GM19193 (cell line): ENCODE measurements around the gene OSBPL10.

Experiments
- POLR2A ChIP-seq: IDR thresholded peaks from 4 replicates; pipeline ENCODE4 v1.6.1; 2011; ENCODE audit not compliant: insufficient read depth, insufficient read length; ENCODE audit errors: extremely low read depth

Gene OSBPL10

DNA sequence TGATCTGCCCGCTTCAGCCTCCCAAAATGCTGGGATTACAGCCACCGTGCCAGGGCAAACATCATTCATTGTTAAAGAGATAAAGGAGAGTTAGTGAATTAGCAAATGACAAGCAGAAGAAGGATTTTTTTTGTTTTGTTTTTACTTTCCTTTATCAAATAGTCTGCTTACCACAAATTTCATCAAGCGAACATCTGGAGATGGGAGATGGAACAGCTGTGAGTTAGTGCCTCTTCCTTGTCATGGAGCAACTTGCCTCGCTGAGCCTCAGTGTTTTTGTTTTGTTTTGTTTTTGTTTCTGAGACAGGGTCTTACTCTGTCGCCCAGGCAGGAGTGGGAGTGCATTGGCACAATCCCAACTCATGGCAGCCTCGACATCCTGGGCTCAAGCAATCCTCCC lies 16.4 kb upstream of the OSBPL10 start:
- no peak for TF ChIP-seq POLR2A

DNA sequence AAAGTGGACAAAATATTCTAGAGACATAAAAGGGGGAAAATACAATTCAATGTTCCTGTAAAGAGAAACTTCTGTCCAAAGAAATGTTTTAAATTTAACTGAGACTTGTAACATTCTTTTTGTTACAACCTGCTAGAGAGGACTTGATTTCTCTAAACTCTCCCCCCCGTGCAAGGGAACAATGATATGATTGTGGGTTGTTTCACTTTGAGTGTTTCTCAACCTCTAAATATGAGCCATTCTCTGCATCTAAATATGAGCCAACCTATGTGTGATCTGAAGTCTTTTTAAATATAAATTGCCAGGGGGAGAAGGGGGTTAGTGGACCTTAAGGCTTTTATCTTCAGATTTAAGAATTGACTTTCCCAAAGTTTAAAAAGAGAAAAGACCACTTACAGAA lies 15.1 kb upstream of the OSBPL10 start:
- TF ChIP-seq POLR2A, result no peak

DNA sequence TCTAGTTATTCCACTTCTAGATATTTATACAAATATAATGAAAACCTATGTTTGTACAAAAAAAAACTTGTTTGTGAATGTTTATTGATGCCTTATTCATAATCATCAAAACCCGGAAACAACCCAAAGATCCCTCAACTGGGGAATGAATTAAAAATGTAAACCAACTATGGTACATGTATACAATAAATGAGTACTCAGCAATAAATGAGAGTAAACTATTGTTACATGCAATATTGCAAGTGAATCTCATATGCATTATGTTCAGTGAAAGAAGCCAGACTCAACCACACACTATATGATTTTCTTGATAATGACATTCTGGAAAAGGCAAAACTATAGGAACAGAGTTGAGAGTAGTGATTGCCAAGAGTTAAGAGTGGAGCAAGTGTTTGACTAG lies 12.8 kb upstream of the OSBPL10 start:
- TF ChIP-seq POLR2A, result no peak

DNA sequence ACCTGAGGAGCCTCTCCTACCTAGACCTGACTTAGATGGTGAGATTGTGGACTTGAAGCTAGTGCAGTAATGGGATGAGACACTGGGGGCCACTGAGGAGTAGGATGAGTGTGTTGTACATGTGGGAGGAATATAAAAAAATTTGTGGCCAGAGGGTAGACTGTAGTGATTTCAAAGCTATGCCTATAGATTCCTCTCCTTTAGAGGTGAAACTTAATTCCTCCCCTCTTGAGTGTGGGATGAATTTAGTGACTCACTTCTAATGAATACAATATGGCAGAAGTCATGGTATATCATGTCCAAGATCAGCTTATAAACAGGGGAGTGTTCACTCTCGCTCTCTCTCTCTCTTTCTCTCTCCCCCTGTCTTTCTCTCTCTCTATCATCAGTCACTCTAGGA lies 7.2 kb upstream of the OSBPL10 start:
- TF ChIP-seq POLR2A, result no peak

- no peak for TF ChIP-seq POLR2A
Observed at GRCh38 chr3:31985831-31986230, 4.8 kb upstream of the OSBPL10 start.

DNA sequence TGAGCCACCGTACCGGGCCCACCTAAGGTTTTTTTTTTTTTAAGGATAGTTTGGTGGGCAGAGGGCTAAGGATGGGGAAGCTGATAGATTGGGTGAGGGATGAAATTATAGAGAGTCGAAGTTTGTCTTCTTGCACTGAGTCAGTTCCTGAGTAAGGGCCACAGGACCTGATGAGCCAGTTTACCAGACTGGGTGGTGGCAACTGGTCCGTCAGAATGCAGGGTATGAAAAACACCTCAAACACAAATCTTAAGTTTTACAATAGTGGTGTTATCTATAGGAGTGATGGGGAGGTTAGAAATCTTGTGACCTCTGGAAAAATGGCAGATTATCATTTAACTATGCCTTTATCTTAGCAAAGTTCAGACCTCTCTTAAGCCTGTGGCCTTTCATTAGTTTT lies 3.3 kb upstream of the OSBPL10 start:
- TF ChIP-seq POLR2A, result no peak

DNA sequence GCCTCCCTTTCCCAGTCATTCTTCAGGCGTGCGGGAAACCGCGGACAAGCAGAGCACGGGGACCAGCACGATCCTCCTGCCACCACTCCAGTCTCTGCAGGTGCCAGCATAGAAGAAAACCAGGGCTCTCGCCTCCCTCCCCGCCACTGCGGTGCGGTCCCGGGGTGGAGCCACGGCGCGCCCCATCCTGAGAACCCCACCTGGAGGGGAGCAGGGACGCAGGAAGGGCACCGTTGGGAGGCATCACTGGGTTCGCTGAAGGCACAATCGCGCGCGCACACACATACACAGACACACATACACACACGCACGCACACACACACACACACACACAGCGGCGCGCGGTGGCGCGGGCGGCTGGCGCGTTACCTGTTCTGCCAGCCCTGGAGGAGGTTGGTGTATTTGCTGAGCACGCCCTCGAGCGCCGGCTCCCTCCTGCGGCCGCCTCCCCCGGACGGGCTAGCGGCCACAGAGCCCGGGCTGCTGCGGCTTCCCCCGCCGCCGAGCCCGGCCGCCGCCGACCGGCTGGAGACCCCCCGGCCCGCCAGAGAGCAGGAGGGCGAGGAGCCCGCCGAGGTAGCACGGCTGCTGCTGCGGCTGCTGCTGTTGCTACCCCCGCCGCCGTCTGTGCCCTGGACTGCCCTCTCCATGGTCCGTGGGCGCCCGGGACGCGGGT lies 394 bp downstream of the OSBPL10 start:
- no peak for TF ChIP-seq POLR2A

DNA sequence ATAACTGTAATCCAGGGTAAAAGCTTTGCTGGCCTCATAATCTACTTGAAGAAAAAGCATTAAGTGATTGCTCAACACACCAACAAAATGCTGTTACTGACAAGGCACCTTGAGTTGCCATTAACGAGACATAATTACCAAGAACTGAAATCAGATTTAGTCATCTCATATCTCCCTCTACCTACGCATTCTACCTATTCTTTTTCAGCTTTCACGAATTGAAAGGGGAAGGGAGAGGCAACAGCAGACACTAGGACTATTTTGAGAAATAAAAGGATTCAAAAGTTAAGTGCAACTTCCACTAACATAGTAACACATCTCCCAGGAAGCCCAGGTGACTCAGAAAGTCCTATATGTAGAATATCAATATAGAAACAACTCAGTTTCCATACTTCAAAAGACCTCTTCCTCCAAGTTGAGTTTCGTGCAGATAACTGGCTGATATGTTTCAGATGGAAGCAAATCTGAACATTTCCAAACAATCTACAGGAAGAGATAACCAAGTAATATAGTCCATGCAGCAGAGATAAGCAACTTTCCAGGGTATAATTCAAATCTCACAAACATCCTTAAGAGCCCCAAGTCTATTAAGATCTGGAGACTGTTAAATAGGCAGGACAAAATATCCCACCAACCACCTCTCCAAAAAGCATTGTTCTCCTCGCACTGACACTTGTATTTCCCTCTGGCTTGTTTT lies 1.9 kb downstream of the OSBPL10 start:
- no peak for TF ChIP-seq POLR2A

DNA sequence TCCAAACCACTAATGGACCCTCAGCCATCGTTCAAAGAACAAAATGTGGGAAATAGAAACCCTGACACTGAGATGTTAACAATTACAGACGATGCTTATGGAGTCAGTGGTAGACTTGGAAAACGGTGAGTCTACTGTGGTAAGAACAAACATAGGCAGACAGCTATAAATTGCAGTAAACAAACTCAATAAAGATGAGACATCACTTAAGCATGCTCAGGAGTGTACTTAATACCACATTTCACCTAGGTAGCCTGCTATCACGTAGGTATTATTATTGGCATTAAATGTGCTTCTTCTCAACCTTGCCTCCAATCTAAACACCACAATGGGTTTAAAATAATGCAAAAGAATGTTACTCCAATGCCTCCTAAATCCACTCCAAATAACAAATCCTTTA lies 2.5 kb downstream of the OSBPL10 start:
- no peak for TF ChIP-seq POLR2A

DNA sequence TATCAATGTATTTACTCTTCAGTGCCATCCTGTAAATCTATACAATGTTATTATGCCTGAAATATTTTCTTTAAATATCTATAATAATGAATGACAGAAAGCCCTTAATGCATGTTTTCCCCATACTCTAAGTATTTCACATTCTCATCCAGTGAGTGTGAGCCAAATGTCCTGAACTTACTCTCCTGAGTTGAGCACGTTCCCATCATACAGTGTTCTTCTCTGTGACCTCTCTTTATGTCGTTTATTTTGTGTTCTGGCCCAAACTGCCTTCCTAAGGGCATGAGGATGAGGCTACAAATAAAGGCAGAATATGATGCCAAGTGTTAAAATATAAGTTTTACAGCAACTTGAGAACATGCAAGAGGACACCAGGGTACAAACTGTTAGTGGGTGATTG lies 3.3 kb downstream of the OSBPL10 start:
- no peak for TF ChIP-seq POLR2A

- no peak for TF ChIP-seq POLR2A
Observed at GRCh38 chr3:31976302-31976701, 4.8 kb downstream of the OSBPL10 start.

DNA sequence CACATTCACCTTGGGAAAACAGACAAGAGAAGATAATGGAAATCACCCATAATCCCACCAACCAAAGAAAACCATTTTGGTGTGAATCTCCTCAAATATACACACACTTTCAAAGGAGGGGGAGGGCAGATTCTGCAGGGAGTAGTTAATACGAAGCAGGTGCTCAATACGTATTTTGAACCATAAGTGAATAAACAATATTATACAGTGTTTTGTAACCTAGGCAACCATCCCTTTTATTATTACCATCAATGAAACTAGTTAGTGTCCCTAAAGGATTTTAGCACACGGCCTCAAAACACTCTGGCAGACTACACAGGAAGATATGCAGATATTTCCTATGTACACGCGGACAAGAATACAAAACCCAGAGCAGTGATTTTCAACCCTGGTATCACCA lies 6.1 kb downstream of the OSBPL10 start:
- no peak for TF ChIP-seq POLR2A

GRCh38 chr3:31974471-31974870 lies 6.6 kb downstream of the OSBPL10 start:
- TF ChIP-seq POLR2A, result no peak

- no peak for TF ChIP-seq POLR2A
Observed at GRCh38 chr3:31973837-31974236, 7.2 kb downstream of the OSBPL10 start.

- no peak for TF ChIP-seq POLR2A
Observed at GRCh38 chr3:31973081-31973480, 8.0 kb downstream of the OSBPL10 start.

GRCh38 chr3:31971607-31972006 lies 9.5 kb downstream of the OSBPL10 start:
- TF ChIP-seq POLR2A, result no peak
